ENCODE data around the gene HEXA.

The HEXA gene

GRCh38 chr15:72318408-72318942, 57.3 kb downstream of the HEXA start:
- DNase-seq = no peak

GRCh38 chr15:72315706-72316370, 60.0 kb downstream of the HEXA start:
- DNase-seq = no peak

GRCh38 chr15:72313881-72314280, 61.9 kb downstream of the HEXA start:
- no peak for DNase-seq

- no peak for DNase-seq
These were observed 62.4 kb downstream of the HEXA start for GRCh38 chr15:72313448-72313840.

- no peak for DNase-seq
These were observed 63.0 kb downstream of the HEXA start for GRCh38 chr15:72312605-72313447.

GRCh38 chr15:72307026-72307425, 68.8 kb downstream of the HEXA start:
- DNase-seq = no peak

- DNase-seq = no peak
These were observed 69.5 kb downstream of the HEXA start for GRCh38 chr15:72306211-72306785.

- no peak for DNase-seq
These were observed 71.2 kb downstream of the HEXA start for GRCh38 chr15:72304596-72304995.

- no peak for DNase-seq
These were observed 72.9 kb downstream of the HEXA start for GRCh38 chr15:72302955-72303354.

All from KG1 (cell line).